Natural killer cell (primary cell): Measurements from ENCODE around the gene CAND1. TPM values are rescaled to one million over a fixed set of nuclear protein-coding genes. Genes with fewer than 3 reads are reported as not detected.
A peak's percentile ranks its signal among the peaks of the same experiment; 100 is the strongest.

Experiments
- ATAC-seq, 3 donors: fragments of 150-1000 bp in 2 of 3; fragments of 200-7000 bp in 1 of 3; cut with Tn5 transposase; 1 replicate in 1 of 3; 2 replicates in 2 of 3; pipeline ENCODE4 v1.10.0; 2021; ENCODE audit warnings: mild to moderate bottlenecking in 2 of 3, moderate library complexity in 2 of 3
- DNase-seq, 2 donors: peaks; one replicate each; pipeline versions ENCODE4 v3.0.0 to v3.0.0-alpha.2; 2013 to 2021; ENCODE audit warnings: mixed read lengths in 1 of 2
- H3K27ac ChIP-seq: one replicate; pipeline ENCODE4 v1.5.1; 2013; ENCODE audit warnings: mild to moderate bottlenecking, low read length
- H3K27me3 ChIP-seq: one replicate; pipeline ENCODE4 v1.6.1; 2013; ENCODE audit warnings: low read length; ENCODE audit not compliant: control insufficient read depth, insufficient read depth
- H3K36me3 ChIP-seq: one replicate; pipeline ENCODE4 v1.6.1; 2013; ENCODE audit warnings: low read length; ENCODE audit not compliant: control insufficient read depth, insufficient read depth
- H3K4me1 ChIP-seq: one replicate; pipeline ENCODE4 v1.6.1; 2013; ENCODE audit warnings: low read length; ENCODE audit not compliant: control insufficient read depth, insufficient read depth
- H3K4me3 ChIP-seq: one replicate; pipeline ENCODE4 v1.5.1; 2013; ENCODE audit warnings: low read length
- H3K9me3 ChIP-seq: one replicate; pipeline ENCODE4 v1.6.1; 2013; ENCODE audit warnings: low read length; ENCODE audit not compliant: control insufficient read depth, insufficient read depth
- H3K27ac Mint-ChIP-seq, 2 donors: one replicate each; pipeline ENCODE4 v1.8.0; 2022; ENCODE audit warnings: mild to moderate bottlenecking in 2 of 2, mixed read lengths in 2 of 2, moderate library complexity in 1 of 2
- H3K27me3 Mint-ChIP-seq, 2 donors: one replicate each; pipeline ENCODE4 v1.8.0; 2022; ENCODE audit warnings: low read depth in 2 of 2, mixed read lengths in 2 of 2
- H3K36me3 Mint-ChIP-seq: one replicate; pipeline ENCODE4 v1.8.0; 2022; ENCODE audit warnings: mixed read lengths
- H3K4me1 Mint-ChIP-seq, 2 donors: one replicate each; pipeline ENCODE4 v1.8.0; 2022; ENCODE audit warnings: mixed read lengths in 2 of 2
- H3K4me3 Mint-ChIP-seq: one replicate; pipeline ENCODE4 v1.8.0; 2022; ENCODE audit warnings: mild to moderate bottlenecking, moderate library complexity, mixed read lengths
- H3K9me3 Mint-ChIP-seq, 2 donors: one replicate each; pipeline ENCODE4 v1.8.0; 2022; ENCODE audit warnings: mixed read lengths in 2 of 2
- CTCF ChIP-seq: fragments of 200-600 bp; IDR thresholded peaks from one replicate; pipeline ENCODE4 v1.8.0; 2022; ENCODE audit warnings: antibody characterized with exemption
- WGBS: methylation state at CpG from one replicate; pipeline ENCODE4 v1.1.7; 2013; ENCODE audit warnings: missing lambda C conversion rate; ENCODE audit not compliant: insufficient coverage; 5-methylcytosine and 5-hydroxymethylcytosine counted together
- intact Hi-C: fragments of 100-400 bp; cut with micrococcal nuclease; formaldehyde crosslinking; loops from one replicate; pipeline ENCODE4 v1.14.2; 2022
- total RNA-seq, 4 donors: library from RNA; stranded (reverse); fragments of 120-200 nt in 1 of 4; gene quantifications; one replicate each; pipeline versions ENCODE4 v1.2.3 to v1.2.4, GENCODE V29; 2013 to 2022

The CAND1 gene
- total RNA-seq, 3 donors from 2014 or later (not counting 1 experiment from before 2014, with no cell fraction given) = 103 to 118 (median 104) TPM

GRCh38 chr12:67354322-67354721 lies 85.2 kb downstream of the CAND1 start:
- no peak overlapping the region for H3K4me3 Mint-ChIP-seq
- H3K36me3 ChIP-seq = no peaks in the 10 kb centered on the region
- H3K9me3 Mint-ChIP-seq = no peaks in the 10 kb centered on the region
- ATAC-seq = no peak
- 48% methylated on average over 5 of the region's 5 CpGs for WGBS
- no peak for TF ChIP-seq CTCF
- H3K36me3 Mint-ChIP-seq = no peaks in the 10 kb centered on the region
- no peaks in the 10 kb centered on the region for H3K9me3 ChIP-seq
- H3K27me3 ChIP-seq = no peaks in the 10 kb centered on the region
- intact Hi-C loops = loop anchor here (10.0 kb wide), 1 partner anchor 960 kb away; no protein-coding TSS in a partner anchor
- H3K27ac ChIP-seq = no peak overlapping the region
- H3K27ac Mint-ChIP-seq = no peak overlapping the region
- peaks cover 0 to 8% of the 10 kb centered on the region in 2 donors for H3K4me1 Mint-ChIP-seq
- H3K4me3 ChIP-seq = no peak overlapping the region
- no peak for DNase-seq
- peaks cover 3 to 5% of the 10 kb centered on the region in 2 donors for H3K27me3 Mint-ChIP-seq
- no peaks in the 10 kb centered on the region for H3K4me1 ChIP-seq

- H3K9me3 Mint-ChIP-seq = no peaks in the 10 kb centered on the region
- no peaks in the 10 kb centered on the region for H3K27me3 ChIP-seq
- intact Hi-C loops = loop anchor here (5.0 to 10.0 kb wide), 3 partner anchors 87 to 960 kb away; no protein-coding TSS in a partner anchor
- no peaks in the 10 kb centered on the region for H3K36me3 Mint-ChIP-seq
- ATAC-seq (no peak), DNase-seq (no peak)
- H3K36me3 ChIP-seq = no peaks in the 10 kb centered on the region
- 80% methylated on average over 1 of the region's 1 CpG for WGBS
- H3K4me3 ChIP-seq = no peak overlapping the region
- no peaks in the 10 kb centered on the region for H3K4me1 ChIP-seq
- no peak overlapping the region for H3K27ac Mint-ChIP-seq
- peaks cover 3 to 5% of the 10 kb centered on the region in 2 donors for H3K27me3 Mint-ChIP-seq
- H3K4me3 Mint-ChIP-seq = no peak overlapping the region
- no peaks in the 10 kb centered on the region for H3K9me3 ChIP-seq
- H3K4me1 Mint-ChIP-seq = peaks cover 0 to 8% of the 10 kb centered on the region in 2 donors
- TF ChIP-seq CTCF = no peak
- no peak overlapping the region for H3K27ac ChIP-seq
These were observed 85.8 kb downstream of the CAND1 start for GRCh38 chr12:67354966-67355365.

GRCh38 chr12:67355428-67356379 lies 86.5 kb downstream of the CAND1 start:
- WGBS = 26% methylated on average over 6 of the region's 8 CpGs
- Mint-ChIP-seq H3K9me3 (no peaks in the 10 kb centered on the region), H3K36me3 (no peaks in the 10 kb centered on the region), H3K27me3 (peaks cover 3 to 5% of the 10 kb centered on the region in 2 donors), H3K27ac (no peak overlapping the region), H3K4me1 (peaks cover 0 to 8% of the 10 kb centered on the region in 2 donors), H3K4me3 (no peak overlapping the region)
- H3K27ac ChIP-seq = no peak overlapping the region
- H3K4me1 ChIP-seq = no peaks in the 10 kb centered on the region
- no peaks in the 10 kb centered on the region for H3K27me3 ChIP-seq
- H3K4me3 ChIP-seq = no peak overlapping the region
- intact Hi-C loops = loop anchor here (1.0 to 10.0 kb wide), 4 partner anchors 87 to 959 kb away; no protein-coding TSS in a partner anchor
- peak; percentile 81 for TF ChIP-seq CTCF
- no peaks in the 10 kb centered on the region for H3K36me3 ChIP-seq
- H3K9me3 ChIP-seq = no peaks in the 10 kb centered on the region
- ATAC-seq (peak in 2 of 3 donors; percentile 64 to 66), DNase-seq (peak in 1 of 2 donors; percentile 80)
